Raji (cell line): Measurements from ENCODE around the gene RERG.

Experiments
- POLR2A ChIP-seq: IDR thresholded peaks from 2 replicates; pipeline ENCODE4 v1.6.1; 2011; ENCODE audit warnings: low read depth, low read length, control low read depth; ENCODE audit not compliant: insufficient read depth

Gene RERG

GRCh38 chr12:15151161-15152091 is 69.8 kb downstream of the RERG start:
- no peak for TF ChIP-seq POLR2A

DNA sequence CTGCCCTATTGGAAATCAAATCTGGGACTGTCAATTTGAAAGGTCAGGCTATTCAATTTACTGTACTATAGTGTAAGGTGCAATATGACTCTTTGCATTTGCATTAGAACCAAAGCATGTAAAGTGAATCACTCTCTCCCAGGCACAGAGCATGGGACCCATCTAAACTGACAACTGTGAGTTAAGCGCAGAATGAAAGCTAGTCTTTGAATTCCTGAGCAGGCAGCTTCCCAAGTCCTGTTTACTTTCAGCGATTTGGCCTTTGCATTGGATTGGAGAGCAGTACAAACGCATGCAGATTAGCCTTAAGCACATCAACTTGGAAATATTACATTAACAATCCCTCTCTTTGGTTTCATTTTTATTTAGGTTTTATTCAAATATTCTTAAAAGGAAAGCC is 74.6 kb downstream of the RERG start:
- TF ChIP-seq POLR2A = no peak

DNA sequence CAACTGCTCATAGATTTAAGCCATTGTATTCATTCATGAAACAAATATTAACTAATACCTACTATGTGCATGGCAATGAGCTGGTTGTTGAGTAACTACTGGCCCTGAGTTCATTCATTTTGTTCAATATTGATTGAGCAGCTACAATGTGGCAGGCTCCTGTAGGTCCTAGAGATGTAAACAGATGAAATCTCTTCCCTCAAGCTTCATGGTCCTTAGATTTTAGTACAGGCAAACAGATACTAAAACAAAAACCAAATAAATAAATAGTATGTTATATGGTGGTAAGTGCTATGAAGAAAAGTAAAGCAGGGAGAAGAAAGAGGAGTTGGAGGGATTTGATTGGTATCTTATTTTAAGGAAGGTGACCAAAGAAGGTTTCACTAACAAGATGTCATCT is 77.8 kb downstream of the RERG start:
- no peak for TF ChIP-seq POLR2A

DNA sequence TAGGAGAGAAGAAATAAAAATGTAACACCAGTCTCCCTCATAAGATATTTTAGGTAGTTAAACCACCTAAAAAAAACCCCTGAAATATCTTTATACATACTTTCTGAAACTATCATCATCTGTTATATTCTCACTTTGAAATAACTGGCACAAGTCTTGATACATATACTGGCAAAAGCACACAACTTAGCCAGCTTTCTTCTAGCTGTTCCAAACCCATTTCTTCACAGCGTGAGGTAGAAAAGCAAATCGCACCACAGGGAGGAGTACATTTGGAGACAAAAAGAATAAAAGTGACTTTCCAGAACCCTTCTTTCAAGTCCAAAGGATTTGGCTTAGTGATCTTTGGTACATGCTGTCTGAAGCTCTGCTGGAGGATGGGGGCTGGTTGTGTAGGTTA is 78.5 kb downstream of the RERG start:
- no peak for TF ChIP-seq POLR2A

- TF ChIP-seq POLR2A = no peak
Measured at GRCh38 chr12:15131431-15131830, 89.8 kb downstream of the RERG start.

DNA sequence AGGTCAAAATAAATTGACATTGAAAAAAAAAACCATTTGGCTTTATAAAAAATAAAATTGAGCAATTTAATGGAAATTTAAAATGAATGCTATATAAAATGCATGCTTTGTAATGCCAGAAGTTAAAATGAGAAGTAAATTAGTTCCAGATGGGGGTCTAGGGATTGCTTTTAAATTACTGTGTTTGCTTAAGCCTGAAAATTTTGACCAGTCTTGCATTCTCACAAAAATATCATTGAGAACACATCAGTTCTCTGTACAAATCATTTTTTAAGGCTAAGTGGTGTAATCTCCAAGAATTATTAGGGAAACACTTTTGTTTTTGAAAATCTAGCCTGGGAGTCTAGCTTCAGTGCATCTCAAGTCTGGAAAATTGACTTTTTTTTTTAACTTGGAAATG is 90.7 kb downstream of the RERG start:
- TF ChIP-seq POLR2A = no peak

DNA sequence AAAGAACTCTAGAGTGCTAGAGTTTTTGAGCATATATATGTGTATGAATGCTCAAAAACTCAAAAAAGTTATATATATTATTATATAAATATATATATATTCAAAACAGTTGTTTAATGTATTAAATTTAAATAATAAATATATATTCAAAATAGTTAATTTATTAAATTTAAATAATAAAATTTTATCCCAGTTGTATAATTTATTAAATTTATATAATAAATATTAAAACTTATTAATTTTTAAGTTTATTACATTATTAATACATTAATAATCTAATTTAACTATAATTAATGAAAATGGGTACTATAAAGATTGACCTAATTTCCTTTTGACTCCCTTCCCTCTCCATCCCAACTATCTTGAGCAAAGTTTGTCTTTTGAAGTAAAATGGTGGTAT is 97.8 kb downstream of the RERG start:
- no peak for TF ChIP-seq POLR2A

DNA sequence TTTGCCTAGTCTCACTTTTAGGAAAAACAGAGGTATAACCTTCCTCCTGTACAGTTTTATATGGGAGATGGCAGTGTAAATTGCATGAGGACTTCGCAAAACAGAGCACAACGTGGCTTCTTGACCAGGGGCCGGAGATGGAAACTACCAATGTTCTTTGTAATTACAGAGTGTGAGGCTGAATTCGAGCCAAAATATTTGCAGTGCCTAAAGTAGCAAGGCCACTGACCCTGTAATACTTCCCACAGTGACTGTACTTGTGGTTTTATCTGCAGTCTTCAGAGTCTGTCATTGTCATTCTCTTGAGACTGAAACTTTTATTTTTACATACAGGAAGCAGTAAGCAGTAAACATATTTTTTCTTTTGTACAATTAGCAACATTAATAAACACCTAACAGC is 98.9 kb downstream of the RERG start:
- no peak for TF ChIP-seq POLR2A

DNA sequence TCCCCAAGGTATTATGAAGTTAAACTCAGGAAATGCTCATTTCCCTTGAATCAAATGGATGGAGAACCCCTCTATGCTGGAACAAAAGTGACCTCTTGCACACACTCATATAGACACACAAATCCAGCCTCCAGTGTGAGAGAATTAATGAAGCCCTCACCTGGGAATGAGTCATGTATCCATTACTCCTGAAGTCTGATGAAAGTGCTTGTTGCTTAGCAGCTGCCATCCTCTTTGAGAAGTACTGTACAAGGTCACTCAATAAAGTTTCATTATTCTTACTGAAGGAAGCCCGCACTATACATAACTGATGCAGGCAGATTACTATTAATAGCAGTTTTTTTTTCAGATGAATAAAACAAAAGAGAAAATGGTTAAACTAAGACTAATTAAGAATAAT is 102.3 kb downstream of the RERG start:
- no peak for TF ChIP-seq POLR2A

DNA sequence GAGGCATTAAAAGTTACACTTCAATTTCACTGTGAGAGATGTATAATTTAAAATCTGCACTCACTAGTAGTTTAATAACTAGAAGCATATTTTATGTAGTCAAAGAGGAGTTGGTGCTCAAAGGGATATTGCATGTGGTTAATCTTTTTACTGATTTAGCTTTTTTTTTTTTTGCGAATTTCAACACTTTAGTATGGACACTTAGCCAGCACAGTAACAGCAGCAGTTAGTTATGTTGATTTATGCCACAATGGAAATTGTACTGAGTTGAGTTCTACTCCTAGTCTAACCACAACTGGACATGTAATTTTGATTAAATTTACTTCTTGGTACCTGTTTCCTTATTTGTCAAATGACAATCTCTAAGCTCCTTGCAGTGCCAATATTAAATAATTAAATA is 104.2 kb downstream of the RERG start:
- TF ChIP-seq POLR2A = no peak

GRCh38 chr12:15116086-15116485 is 105.1 kb downstream of the RERG start:
- TF ChIP-seq POLR2A = no peak

DNA sequence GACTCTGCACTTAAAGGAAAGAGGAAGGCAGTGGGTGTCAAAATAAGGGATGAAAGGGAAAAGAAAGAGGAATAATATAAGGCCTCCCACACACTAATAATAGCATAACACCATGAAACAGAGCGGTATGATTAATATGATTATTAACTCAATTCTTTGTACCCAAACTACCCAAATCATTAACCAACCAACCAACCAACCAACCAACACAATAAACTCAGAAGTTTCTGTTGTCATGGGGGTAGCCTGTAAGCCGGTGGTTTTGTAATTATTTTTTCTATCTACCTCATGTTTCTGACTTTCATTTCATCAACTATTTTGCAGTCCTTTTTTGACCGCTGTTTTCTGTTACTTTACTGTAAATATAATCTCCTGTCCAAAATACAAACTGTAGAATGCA is 105.8 kb downstream of the RERG start:
- no peak for TF ChIP-seq POLR2A

GRCh38 chr12:15114501-15114900 is 106.7 kb downstream of the RERG start:
- TF ChIP-seq POLR2A = no peak

DNA sequence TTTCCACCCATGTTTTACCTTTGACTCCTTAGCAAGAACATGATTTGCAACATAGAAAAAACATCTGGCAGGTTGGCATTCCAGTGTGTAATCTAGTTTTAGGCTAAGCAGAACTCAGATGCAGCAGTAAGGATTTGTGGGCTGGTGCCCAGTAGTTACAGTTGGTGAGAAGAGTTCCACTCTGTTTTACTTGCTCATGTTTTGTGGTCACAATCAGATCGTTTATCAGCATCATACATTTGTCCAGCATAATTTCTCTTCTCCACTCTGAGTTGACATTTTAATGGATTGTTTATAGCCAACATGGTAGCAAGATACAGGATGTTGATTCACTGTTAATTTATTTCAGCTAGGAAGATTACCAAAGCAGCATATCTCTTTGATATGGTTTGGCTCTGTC is 128.4 kb downstream of the RERG start:
- no peak for TF ChIP-seq POLR2A

DNA sequence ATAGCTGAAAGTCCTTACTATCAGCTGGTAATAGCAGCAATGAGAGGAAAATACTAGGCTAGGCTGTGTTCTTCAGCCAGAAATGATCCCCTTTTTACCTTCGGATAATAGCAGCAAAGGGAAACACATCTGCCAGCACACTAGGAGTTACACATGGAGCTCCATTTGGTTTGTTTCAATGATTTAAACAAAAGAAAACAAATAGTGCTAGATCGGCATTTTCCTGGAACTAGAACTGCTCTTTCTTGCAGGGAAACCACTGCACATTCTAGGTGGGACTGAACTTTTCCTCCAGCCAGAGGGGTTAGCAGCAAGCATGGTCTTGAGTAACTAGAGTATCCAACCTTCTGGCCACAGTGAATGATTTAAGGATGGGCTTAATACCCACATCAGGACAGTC is 130.8 kb downstream of the RERG start:
- TF ChIP-seq POLR2A = no peak

- TF ChIP-seq POLR2A = no peak
Measured at GRCh38 chr12:15088105-15088504, 133.1 kb downstream of the RERG start.

- TF ChIP-seq POLR2A = no peak
Measured at GRCh38 chr12:15074351-15074750, 146.9 kb downstream of the RERG start.
